NCI-H1694 treated with DMSO at 0.1 percent for 48 hours (cell line): ENCODE results near the gene TMC1.

Experiments
- DNase-seq: peaks from one replicate; lab custom pipeline; 2025; lab: John Stamatoyannopoulos, UW

TMC1 gene

DNA sequence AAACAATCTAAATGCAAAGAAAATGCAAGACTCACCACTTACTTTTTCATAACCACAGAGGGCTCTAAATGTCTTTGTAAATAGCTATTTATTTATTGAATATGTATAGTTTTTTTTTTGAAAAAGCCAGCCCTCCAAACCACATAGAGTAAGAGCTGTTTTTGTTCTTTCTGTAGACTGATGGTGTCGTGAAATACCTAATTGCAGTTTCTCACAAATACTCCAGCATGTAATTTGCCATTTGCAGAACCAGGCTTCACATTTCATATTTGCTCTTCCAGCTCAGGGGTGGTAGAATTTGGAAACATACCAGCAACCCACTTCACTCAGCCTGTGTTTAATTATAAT, 159.8 kb downstream of the TMC1 start:
- no peak for DNase-seq

GRCh38 chr9:72684615-72685014, 163.2 kb downstream of the TMC1 start:
- no peak for DNase-seq

- no peak for DNase-seq
These were observed 164.5 kb downstream of the TMC1 start for GRCh38 chr9:72685911-72686310.

DNA sequence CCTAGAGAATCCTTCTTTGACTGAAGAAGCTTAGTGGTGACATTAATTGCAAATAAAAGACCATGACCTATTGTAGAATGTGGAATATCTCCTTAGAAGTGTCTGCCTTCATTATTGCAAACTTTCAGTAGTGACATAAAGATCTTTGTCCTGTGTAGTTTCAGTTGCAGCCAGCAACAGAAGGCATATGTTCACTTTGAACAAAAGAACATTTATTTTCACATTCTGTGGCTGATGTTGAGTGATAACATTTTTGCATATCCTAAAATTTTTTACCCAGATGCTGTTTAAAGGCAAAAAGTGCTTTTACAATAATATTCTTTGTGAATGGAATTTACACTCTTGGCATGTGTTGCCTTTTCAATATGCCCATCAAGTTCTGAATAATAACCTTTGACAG, 165.9 kb downstream of the TMC1 start:
- no peak for DNase-seq

GRCh38 chr9:72691671-72692070, 170.3 kb downstream of the TMC1 start:
- no peak for DNase-seq

DNA sequence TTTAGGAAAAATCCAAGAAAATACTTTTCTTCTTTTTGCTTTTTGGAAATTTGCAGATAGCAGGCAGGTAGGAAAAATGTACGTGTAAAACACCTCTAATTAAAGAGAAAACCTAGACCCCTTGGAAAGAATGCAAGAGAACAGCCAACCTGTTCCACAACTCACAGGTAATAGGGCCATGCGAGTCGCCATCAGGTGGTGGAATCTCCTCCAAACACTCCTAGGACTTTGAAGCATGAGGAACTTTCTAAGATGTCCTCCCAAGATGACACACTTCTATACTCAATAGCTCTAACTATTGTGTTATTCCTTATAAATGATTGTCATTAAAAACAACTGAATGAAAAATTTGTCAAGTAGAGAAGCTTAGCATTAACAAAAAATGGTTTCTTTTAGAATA, 174.0 kb downstream of the TMC1 start:
- DNase-seq: no peak

DNA sequence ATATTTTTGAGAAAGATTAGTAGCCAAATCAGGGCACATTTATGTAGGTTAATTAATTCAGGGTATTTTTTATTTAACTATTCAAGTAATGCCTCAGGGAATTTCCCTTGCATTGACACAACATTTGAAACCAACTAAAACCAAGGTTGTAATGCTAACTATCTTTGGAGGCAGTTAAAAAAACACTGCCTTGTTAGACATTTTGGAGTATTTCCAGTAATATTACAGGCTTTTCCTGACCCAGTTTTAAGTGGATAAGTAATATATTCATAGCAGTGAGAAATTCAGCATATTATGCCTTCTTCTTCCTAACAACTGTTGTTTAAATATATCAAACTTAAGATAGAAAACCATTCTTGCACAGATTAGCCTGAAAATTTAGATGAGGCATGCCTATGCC, 175.1 kb downstream of the TMC1 start:
- no peak for DNase-seq

- no peak for DNase-seq
These were observed 180.1 kb downstream of the TMC1 start for GRCh38 chr9:72701510-72701909.

DNA sequence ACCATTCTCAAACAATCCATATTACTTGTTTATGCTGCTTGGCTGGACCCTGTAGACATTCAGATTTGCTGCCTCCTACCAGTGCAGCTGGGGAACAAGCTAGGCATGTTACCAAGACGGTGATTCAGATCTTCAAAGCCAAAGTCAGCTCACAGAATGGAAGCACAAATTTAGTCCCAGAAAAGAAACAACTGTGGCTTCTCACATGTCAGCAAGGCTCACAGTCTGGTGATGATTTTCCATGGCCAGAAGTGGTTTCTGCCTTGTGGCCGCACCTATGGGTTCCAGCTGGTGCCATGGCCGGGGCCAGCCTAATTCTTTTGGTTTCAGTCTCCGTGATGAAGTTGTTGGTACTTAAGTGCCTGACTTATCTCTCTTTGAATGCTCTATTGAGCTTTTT, 182.2 kb downstream of the TMC1 start:
- DNase-seq: no peak

DNA sequence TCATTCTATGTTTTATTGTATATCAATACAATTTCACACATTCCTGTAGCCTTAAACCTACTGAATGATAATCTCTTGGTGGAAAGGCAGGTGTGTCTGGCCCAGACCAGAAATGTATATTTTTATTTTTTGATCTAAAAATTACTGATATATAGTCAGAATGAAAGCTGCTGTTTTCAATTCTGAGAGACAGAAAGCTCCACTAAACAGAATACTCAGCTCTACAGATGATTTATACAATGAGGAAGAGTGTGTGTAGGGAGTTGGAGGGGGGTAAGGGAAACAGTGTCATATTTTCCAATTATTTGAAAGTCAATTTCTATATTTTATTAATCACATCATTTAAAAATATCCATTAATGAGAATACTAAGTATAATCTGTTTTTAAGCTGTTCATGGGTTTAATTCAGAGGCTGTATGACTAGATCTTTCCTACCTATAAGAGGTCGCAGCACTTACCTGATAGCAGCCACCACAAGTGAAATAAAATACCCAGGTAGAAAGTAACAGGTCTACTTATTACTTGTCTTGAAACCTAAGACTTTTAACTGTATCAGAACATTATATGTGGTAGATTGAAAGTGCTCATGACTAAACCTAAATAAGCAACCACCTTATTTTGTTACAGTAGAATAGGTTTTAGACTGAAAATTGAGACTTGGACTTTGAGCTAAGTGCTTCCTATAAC, 183.4 kb downstream of the TMC1 start:
- no peak for DNase-seq

DNA sequence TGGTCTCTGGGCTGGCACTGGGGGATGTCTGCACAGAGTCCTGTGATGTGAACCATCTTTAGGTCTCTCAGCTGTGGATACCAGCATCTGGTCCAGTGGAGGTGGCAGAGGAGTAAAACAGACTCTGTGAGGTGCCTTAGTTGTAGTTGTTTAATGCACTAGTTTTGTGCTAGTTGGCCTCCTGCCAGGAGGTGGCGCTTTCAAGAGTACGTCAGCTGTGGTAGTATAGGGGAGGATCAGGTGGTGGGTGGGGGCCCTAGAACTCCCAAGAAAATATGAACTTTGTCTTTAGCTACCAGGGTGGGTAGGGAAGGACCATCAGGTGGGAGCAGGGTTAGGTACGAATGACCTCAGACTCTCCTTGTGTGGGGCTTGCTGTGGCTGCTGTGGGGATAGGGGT, 197.1 kb downstream of the TMC1 start:
- no peak for DNase-seq

- DNase-seq: no peak
These were observed 199.7 kb downstream of the TMC1 start for GRCh38 chr9:72721067-72721466.

DNA sequence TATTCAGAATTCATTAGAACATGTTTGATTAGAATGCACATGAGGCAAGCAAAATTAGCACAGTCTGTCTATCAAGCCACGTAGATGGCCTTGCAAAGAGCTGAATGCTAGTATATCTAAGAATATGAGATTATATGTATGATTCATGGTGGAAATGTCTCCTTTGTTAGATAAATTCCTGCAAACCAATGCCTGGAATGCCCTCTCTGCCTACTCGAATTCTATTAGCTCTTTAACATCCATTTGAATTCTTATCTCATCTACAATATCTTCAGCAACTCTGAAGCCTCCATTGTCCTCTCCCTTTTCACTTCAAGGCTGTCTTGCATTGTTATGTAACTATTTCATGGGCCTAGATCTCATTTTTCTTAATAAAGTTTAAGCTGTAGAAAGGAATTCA, 205.5 kb downstream of the TMC1 start:
- no peak for DNase-seq

DNA sequence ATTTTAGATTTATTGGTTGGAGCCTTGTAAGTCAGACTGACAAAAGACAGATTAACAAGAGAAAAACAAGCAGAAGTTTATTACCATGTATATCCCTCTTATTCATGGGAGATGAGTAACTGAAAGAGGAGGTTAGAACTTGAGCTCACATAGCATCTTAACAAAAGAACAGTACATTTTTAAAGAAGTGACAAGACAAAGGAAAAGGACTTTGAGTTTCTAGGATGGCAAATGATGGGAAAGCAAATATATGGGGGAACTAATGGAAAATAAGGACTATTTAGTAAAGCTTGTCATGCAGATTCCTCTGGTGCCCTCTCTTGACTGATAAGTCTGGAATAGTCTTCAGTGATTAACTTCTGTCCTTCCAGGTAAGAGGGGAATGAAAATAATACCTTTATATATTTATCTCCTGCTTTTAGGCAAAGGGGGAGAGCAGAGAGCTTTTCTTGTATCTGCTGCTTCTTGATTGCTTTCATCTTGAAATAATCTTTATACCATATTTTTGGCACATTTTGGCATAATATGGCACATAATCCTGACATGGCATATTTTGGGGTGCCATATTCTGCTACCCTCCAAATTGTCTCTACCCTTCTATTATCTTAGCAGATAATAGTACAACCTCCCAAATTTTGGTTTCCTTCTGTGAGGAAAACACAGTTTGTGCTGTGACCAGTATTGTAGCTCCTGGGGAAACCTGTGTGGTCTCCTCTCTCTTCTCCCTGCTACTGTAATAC, 206.8 kb downstream of the TMC1 start:
- no peak for DNase-seq

DNA sequence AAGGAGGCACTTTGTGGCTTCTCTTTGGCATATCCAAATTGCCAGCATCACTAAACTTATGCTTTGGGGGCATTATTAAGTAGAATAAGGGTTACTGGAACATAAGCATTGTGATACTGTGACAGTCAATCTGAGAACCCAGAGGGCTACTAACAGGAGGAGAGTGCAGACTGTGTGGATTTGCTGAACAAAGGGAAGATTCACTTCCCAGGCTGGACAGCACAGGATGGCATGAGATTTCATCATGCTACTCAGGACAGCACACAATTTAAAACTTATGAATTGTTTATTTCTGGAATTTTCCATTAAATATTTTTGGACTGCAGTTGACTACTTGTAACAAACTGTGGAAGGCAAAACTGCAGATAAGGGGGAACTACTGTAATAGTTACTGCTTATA, 212.5 kb downstream of the TMC1 start:
- DNase-seq: no peak

DNA sequence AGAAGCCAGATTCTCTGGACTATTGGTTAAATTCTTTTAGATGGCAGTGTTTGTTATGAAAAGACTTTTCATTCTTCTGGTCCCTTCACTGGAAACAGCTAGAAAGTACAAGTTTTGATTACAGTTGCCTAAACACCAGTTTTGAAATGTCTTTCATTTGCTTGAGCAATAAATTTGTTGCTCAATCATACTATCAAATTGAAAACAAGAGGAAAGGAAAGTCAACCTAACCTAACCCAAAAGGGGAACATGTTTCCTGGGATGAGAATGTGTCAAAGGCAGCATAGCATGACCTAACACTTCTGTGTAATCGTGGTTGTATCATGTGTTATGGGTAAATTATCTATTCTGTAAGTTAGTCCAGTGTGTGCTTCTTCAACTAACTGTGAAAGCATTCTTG, 213.2 kb downstream of the TMC1 start:
- DNase-seq: no peak

GRCh38 chr9:72743836-72744235, 222.4 kb downstream of the TMC1 start:
- no peak for DNase-seq

DNA sequence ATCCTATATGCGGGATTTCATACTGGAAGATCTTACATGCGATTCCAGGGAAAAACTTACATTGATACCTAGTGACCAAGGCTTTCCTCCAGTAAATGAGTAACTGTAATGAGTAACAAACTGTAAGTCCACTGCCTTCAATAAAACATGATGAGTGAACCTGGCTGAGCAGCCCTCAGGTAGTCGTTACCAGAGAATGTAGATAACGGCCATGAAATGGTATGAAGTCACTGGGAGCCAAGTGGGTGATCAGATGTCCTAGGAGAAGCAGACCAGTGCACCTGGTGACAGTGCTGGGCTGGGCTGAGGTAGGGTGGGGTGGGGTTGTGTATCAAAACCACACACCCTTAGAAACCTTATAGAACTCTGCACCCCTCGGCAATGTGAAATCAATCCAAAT, 227.9 kb downstream of the TMC1 start:
- no peak for DNase-seq

DNA sequence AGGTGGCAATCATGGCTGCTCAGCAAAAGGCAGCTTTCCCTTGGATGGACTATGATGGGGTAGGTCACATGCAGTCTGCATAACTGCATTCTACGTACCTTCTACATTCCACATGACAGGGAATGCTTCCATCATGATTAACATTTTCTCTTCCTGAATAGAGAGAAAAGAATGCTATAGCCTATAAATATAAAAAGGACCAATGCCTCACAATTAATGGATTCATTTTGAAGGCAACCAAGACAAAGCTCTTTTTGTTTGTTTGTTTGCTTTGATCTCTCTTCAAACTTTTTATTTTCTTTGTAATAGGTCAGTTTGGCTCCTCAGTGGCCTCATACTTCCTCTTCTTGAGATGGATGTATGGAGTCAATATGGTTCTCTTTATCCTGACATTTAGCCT, 230.1 kb downstream of the TMC1 start:
- DNase-seq: no peak

- DNase-seq: no peak
These were observed 232.0 kb downstream of the TMC1 start for GRCh38 chr9:72753266-72753893.

GRCh38 chr9:72755836-72756235, 234.4 kb downstream of the TMC1 start:
- DNase-seq: no peak

GRCh38 chr9:72758944-72759343, 237.5 kb downstream of the TMC1 start:
- DNase-seq: no peak

- no peak for DNase-seq
These were observed 241.6 kb downstream of the TMC1 start for GRCh38 chr9:72763022-72763421.

DNA sequence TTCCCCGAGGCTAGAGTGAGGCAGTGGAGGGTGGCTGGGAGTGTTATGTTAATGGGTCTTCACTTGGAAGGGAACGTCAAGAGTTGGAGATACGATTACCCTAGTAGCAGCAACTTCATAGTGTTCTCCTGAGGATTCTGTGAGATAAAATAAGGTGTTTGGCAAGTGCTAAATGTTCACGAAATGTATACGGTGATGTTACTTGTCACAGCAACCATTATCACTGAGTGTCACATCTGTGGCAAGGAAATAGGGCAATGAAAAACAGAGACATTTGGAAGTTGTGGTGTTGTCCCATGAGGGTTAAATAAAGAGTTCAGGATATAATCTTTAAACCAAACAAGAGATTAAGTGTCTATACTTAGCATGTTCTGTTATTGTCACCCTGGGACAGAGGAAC, 248.1 kb downstream of the TMC1 start:
- DNase-seq: no peak
